OCI-LY7 (cell line): ENCODE data around the gene MT1H. TPM values are rescaled to one million over a fixed set of nuclear protein-coding genes. Genes with fewer than 3 reads are reported as not detected.

ENCODE experiments used
- BruUV-seq: library from RNA; stranded (reverse); fragments of 400-500 nt; replicated peaks from 2 replicates; lab custom pipeline; 2021; lab: Mats Ljungman, UMichigan
- CTCF ChIA-PET: fragments of 300-600 bp; sonication (Branson Sonifier 250); formaldehyde crosslinking; loops from one replicate; lab custom pipeline; 2022; ENCODE audit warnings: antibody characterized with exemption; ENCODE audit not compliant: unreplicated experiment; lab: Charles Lee
- POLR2A ChIA-PET: fragments of 300-600 bp; sonication (Branson Sonifier 250); formaldehyde crosslinking; loops from one replicate; lab custom pipeline; 2022; ENCODE audit warnings: antibody characterized with exemption; lab: Charles Lee
- DNase-seq: peaks from one replicate; pipeline ENCODE4 v3.0.0-alpha.2; 2015; ENCODE audit warnings: low spot score
- H2AFZ ChIP-seq: fragments of 200-600 bp; sonication (generic), shearing (Covaris generic); 2 replicates; pipeline ENCODE4 v1.6.1; 2014; ENCODE audit warnings: mild to moderate bottlenecking, antibody characterized with exemption, low read length, moderate library complexity
- H3K27ac ChIP-seq: fragments of 200-600 bp; sonication (generic); 2 replicates; pipeline ENCODE4 v1.5.1; 2014; ENCODE audit warnings: mixed run types, low read depth, mild to moderate bottlenecking, moderate library complexity, low read length, inconsistent platforms; ENCODE audit not compliant: poor library complexity, severe bottlenecking
- H3K36me3 ChIP-seq: fragments of 200-600 bp; sonication (generic); 2 replicates; pipeline ENCODE4 v1.6.1; 2014; ENCODE audit warnings: mild to moderate bottlenecking, antibody characterized with exemption, low read length, moderate library complexity, mixed read lengths; ENCODE audit not compliant: insufficient read depth
- H3K4me1 ChIP-seq: fragments of 200-600 bp; sonication (generic); 2 replicates; pipeline ENCODE4 v1.5.1; 2014; ENCODE audit warnings: mild to moderate bottlenecking, low read length; ENCODE audit not compliant: insufficient read depth, poor library complexity, severe bottlenecking
- H3K4me2 ChIP-seq: fragments of 200-600 bp; sonication (generic); 2 replicates; pipeline ENCODE4 v1.6.1; 2014; ENCODE audit warnings: mild to moderate bottlenecking, low read length
- H3K4me3 ChIP-seq: fragments of 200-600 bp; sonication (generic); 2 replicates; pipeline ENCODE4 v1.5.1; 2014; ENCODE audit warnings: mild to moderate bottlenecking, low read depth, low read length; ENCODE audit not compliant: poor library complexity, severe bottlenecking
- H3K79me2 ChIP-seq: fragments of 200-600 bp; sonication (generic); 2 replicates; pipeline ENCODE4 v1.6.1; 2016; ENCODE audit warnings: low read depth, mild to moderate bottlenecking, low read length, moderate library complexity, mixed read lengths; ENCODE audit not compliant: insufficient read depth
- H3K9me2 ChIP-seq: fragments of 200-600 bp; sonication (generic); 2 replicates; pipeline ENCODE4 v1.6.1; 2016; ENCODE audit warnings: mild to moderate bottlenecking, low read length, mixed read lengths; ENCODE audit not compliant: insufficient read depth
- H3K9me3 ChIP-seq: fragments of 200-600 bp; sonication (generic); 2 replicates; pipeline ENCODE4 v1.6.1; 2014; ENCODE audit warnings: mild to moderate bottlenecking, mixed run types, low read length, mixed read lengths
- H4K20me1 ChIP-seq: fragments of 200-600 bp; sonication (generic); 2 replicates; pipeline ENCODE4 v1.6.1; 2014; ENCODE audit warnings: mild to moderate bottlenecking, antibody characterized with exemption, low read length, moderate library complexity, mixed read lengths; ENCODE audit not compliant: insufficient read depth
- CTCF ChIP-seq: fragments of 200-600 bp; sonication (generic); conservative IDR thresholded peaks from 2 replicates; pipeline ENCODE4 v1.5.1; 2014; ENCODE audit warnings: mild to moderate bottlenecking, antibody characterized with exemption, low read length, moderate library complexity, mixed read lengths
- EZH2phosphoT487 ChIP-seq: fragments of 200-600 bp; sonication (generic); IDR thresholded peaks from 2 replicates; pipeline ENCODE4 v1.6.1; 2018; ENCODE audit warnings: low read depth, borderline replicate concordance, mild to moderate bottlenecking, mixed run types, antibody characterized with exemption, low read length, moderate library complexity, mixed read lengths
- intact Hi-C: fragments of 100-400 bp; cut with micrococcal nuclease; formaldehyde crosslinking; loops from one replicate; pipeline ENCODE4 v1.10.0; 2022; ENCODE audit not compliant: unreplicated experiment
- total RNA-seq, 2 experiments: library from RNA; depleted of rRNA in 1 of 2; stranded (reverse); fragments of >200 nt in 1 of 2; shearing (Covaris generic) in 1 of 2; gene quantifications; 2 replicates each; pipeline ENCODE4 v1.2.3, GENCODE V29; 2014 to 2022

MT1H gene
- total RNA-seq, 2 experiments from 2014 or later = not detected

GRCh38 chr16:56709443-56710040 lies 39.9 kb downstream of the MT1H start:
- no peaks in the 10 kb centered on the region for H3K9me3 ChIP-seq
- intact Hi-C loops = no loop called here
- no peaks in the 10 kb centered on the region for H3K36me3 ChIP-seq
- H3K4me2 ChIP-seq = peak overlapping the region; percentile 59; the same call in 1 of the 2 replicates
- DNase-seq = no peak
- H3K9me2 ChIP-seq = no peaks in the 10 kb centered on the region
- no TSS peak for BruUV-seq
- H3K4me1 ChIP-seq = peaks cover 23% of the 10 kb centered on the region
- POLR2A ChIA-PET = interaction anchor here (1.0 to 2.9 kb wide), 2 partner anchors 19 kb away, joined by 3 to 9 read pairs; no protein-coding TSS in a partner anchor
- CTCF ChIA-PET = no interaction called here
- peak overlapping the region; percentile 61 for H3K27ac ChIP-seq
- no peaks in the 10 kb centered on the region for H4K20me1 ChIP-seq
- peak overlapping the region; percentile 91 for H2AFZ ChIP-seq
- TF ChIP-seq EZH2phosphoT487 (no peak), CTCF (no peak)
- H3K79me2 ChIP-seq = no peaks in the 10 kb centered on the region
- H3K4me3 ChIP-seq = peak overlapping the region; percentile 38

- H3K36me3 ChIP-seq = no peaks in the 10 kb centered on the region
- H3K9me2 ChIP-seq = no peaks in the 10 kb centered on the region
- H3K27ac ChIP-seq = no peak overlapping the region
- H3K4me2 ChIP-seq = no peak overlapping the region
- no peak overlapping the region for H2AFZ ChIP-seq
- H4K20me1 ChIP-seq = no peaks in the 10 kb centered on the region
- TF ChIP-seq EZH2phosphoT487 = no peak
- TF ChIP-seq CTCF = no peak
- ChIA-PET CTCF (no interaction called here), POLR2A (interaction anchor here (2.9 kb wide), 1 partner anchor 18 kb away, joined by 9 read pairs; no protein-coding TSS in a partner anchor)
- no peak for DNase-seq
- no peaks in the 10 kb centered on the region for H3K79me2 ChIP-seq
- no TSS peak for BruUV-seq
- peaks cover 23% of the 10 kb centered on the region for H3K4me1 ChIP-seq
- no peaks in the 10 kb centered on the region for H3K9me3 ChIP-seq
- intact Hi-C loops = no loop called here
- no peak overlapping the region for H3K4me3 ChIP-seq
These were observed 40.6 kb downstream of the MT1H start for GRCh38 chr16:56710181-56710737.

- H3K4me2 ChIP-seq = no peak overlapping the region
- peaks cover 24% of the 10 kb centered on the region for H3K4me1 ChIP-seq
- no peak for DNase-seq
- ChIA-PET POLR2A (no interaction called here), CTCF (no interaction called here)
- no peak overlapping the region for H2AFZ ChIP-seq
- no peaks in the 10 kb centered on the region for H4K20me1 ChIP-seq
- intact Hi-C loops = no loop called here
- no peak overlapping the region for H3K4me3 ChIP-seq
- H3K9me3 ChIP-seq = no peaks in the 10 kb centered on the region
- H3K79me2 ChIP-seq = no peaks in the 10 kb centered on the region
- no peak for TF ChIP-seq EZH2phosphoT487
- TF ChIP-seq CTCF = no peak
- H3K27ac ChIP-seq = no peak overlapping the region
- H3K9me2 ChIP-seq = no peaks in the 10 kb centered on the region
- no peaks in the 10 kb centered on the region for H3K36me3 ChIP-seq
- no TSS peak for BruUV-seq
These were observed 42.2 kb downstream of the MT1H start for GRCh38 chr16:56711862-56712261.
